IMR-90 (cell line): ENCODE results near the gene GPR152. TPM values are rescaled to one million over a fixed set of nuclear protein-coding genes. Genes with fewer than 3 reads are reported as not detected.

Experiments used
- ATAC-seq: fragments of 200-7000 bp; cut with Tn5 transposase; 2 replicates; pipeline ENCODE4 v1.9.1; 2020; ENCODE audit warnings: low read depth, mild to moderate bottlenecking, moderate library complexity
- BruUV-seq: library from RNA; stranded (reverse); fragments of 400-500 nt; replicated peaks from 2 replicates; lab custom pipeline; 2021; lab: Mats Ljungman, UMichigan
- CTCF ChIA-PET: fragments of 300-600 bp; formaldehyde crosslinking; extraction: SDS; loops from one replicate; lab custom pipeline; 2021; ENCODE audit warnings: antibody characterized with exemption; lab: Yijun Ruan, JAX
- POLR2A ChIA-PET: fragments of 300-600 bp; sonication (Branson Sonifier 250); formaldehyde crosslinking; loops from one replicate; lab custom pipeline; 2022; ENCODE audit warnings: antibody characterized with exemption; ENCODE audit not compliant: unreplicated experiment; lab: Charles Lee
- DNase-seq: peaks from one replicate; pipeline ENCODE4 v3.0.0; 2013
- H2AFZ ChIP-seq: replicated peaks from 2 replicates; pipeline ENCODE3; 2013; ENCODE audit warnings: low read length, mild to moderate bottlenecking; ENCODE audit not compliant: poor library complexity
- H2AK5ac ChIP-seq: 2 replicates; pipeline ENCODE4 v1.6.1; 2013; ENCODE audit warnings: low read depth, low read length, inconsistent platforms
- H2AK9ac ChIP-seq: replicated peaks from 2 replicates; pipeline ENCODE3; 2013; ENCODE audit warnings: mild to moderate bottlenecking, low read depth, low read length, moderate library complexity; ENCODE audit not compliant: poor library complexity
- H2BK120ac ChIP-seq: 2 replicates; pipeline ENCODE4 v1.6.1; 2013; ENCODE audit warnings: low read depth, low read length, inconsistent platforms
- H2BK15ac ChIP-seq: 3 replicates; pipeline ENCODE4 v1.6.1; 2013; ENCODE audit warnings: low read depth, low read length, inconsistent platforms
- H2BK20ac ChIP-seq: 2 replicates; pipeline ENCODE4 v1.6.1; 2013; ENCODE audit warnings: low read depth, mild to moderate bottlenecking, inconsistent platforms, low read length, moderate library complexity
- H2BK5ac ChIP-seq: 2 replicates; pipeline ENCODE4 v1.6.1; 2013; ENCODE audit warnings: mild to moderate bottlenecking, low read depth, low read length, inconsistent platforms; ENCODE audit not compliant: poor library complexity, severe bottlenecking
- H3K14ac ChIP-seq: replicated peaks from 2 replicates; pipeline ENCODE4 v1.6.1; 2013; ENCODE audit warnings: low read depth, low read length, inconsistent platforms
- H3K18ac ChIP-seq: 2 replicates; pipeline ENCODE4 v1.6.1; 2013; ENCODE audit warnings: low read depth, low read length, control low read depth
- H3K23ac ChIP-seq: 2 replicates; pipeline ENCODE4 v1.6.1; 2013; ENCODE audit warnings: low read depth, low read length, inconsistent platforms
- H3K27ac ChIP-seq: 2 replicates; pipeline ENCODE4 v1.5.1; 2013; ENCODE audit warnings: mild to moderate bottlenecking, control low read depth, low read length; ENCODE audit not compliant: insufficient read depth
- H3K27me3 ChIP-seq: 2 replicates; pipeline ENCODE4 v1.6.1; 2013; ENCODE audit warnings: low read length; ENCODE audit not compliant: control insufficient read depth, insufficient read depth
- H3K36me3 ChIP-seq: 2 replicates; pipeline ENCODE4 v1.6.1; 2013; ENCODE audit warnings: low read length, mixed read lengths; ENCODE audit not compliant: control insufficient read depth, insufficient read depth
- H3K4ac ChIP-seq: 2 replicates; pipeline ENCODE4 v1.6.1; 2013; ENCODE audit warnings: low read depth, low read length, inconsistent platforms
- H3K4me1 ChIP-seq: 2 replicates; pipeline ENCODE4 v1.6.1; 2013; ENCODE audit warnings: low read length, mixed read lengths; ENCODE audit not compliant: control insufficient read depth, insufficient read depth
- H3K4me2 ChIP-seq: 2 replicates; pipeline ENCODE4 v1.6.1; 2013; ENCODE audit warnings: low read depth, mild to moderate bottlenecking, control low read depth, low read length, moderate library complexity
- H3K4me3 ChIP-seq: 2 replicates; pipeline ENCODE4 v1.5.1; 2013; ENCODE audit warnings: low read depth, mild to moderate bottlenecking, control low read depth, low read length, moderate library complexity; ENCODE audit not compliant: insufficient read depth
- H3K56ac ChIP-seq: 2 replicates; pipeline ENCODE4 v1.6.1; 2013; ENCODE audit warnings: low read length, inconsistent platforms; ENCODE audit not compliant: insufficient read depth; ENCODE audit errors: extremely low read depth
- H3K79me1 ChIP-seq, 2 experiments: 2 replicates each; pipeline ENCODE4 v1.6.1; 2013; ENCODE audit warnings: low read length in 2 of 2, inconsistent platforms in 1 of 2, low read depth in 1 of 2
- H3K9ac ChIP-seq: 2 replicates; pipeline ENCODE4 v1.6.1; 2013; ENCODE audit warnings: low read depth, low read length, control low read depth
- H3K9me1 ChIP-seq: 2 replicates; pipeline ENCODE4 v1.6.1; 2013; ENCODE audit warnings: low read length, inconsistent platforms; ENCODE audit not compliant: insufficient read depth
- H3K9me3 ChIP-seq: 2 replicates; pipeline ENCODE4 v1.6.1; 2013; ENCODE audit warnings: low read length; ENCODE audit not compliant: control insufficient read depth, insufficient read depth
- H4K20me1 ChIP-seq: 2 replicates; pipeline ENCODE4 v1.6.1; 2013; ENCODE audit warnings: low read length, inconsistent platforms; ENCODE audit not compliant: insufficient read depth
- H4K5ac ChIP-seq: 2 replicates; pipeline ENCODE4 v1.6.1; 2013; ENCODE audit warnings: mild to moderate bottlenecking, low read depth, low read length, control low read depth
- H4K8ac ChIP-seq, 2 experiments: 2 replicates each; pipeline ENCODE4 v1.6.1; 2013; ENCODE audit warnings: low read depth in 2 of 2, low read length in 2 of 2, control low read depth in 1 of 2, inconsistent platforms in 1 of 2
- H4K91ac ChIP-seq: 2 replicates; pipeline ENCODE4 v1.6.1; 2013; ENCODE audit warnings: low read depth, low read length, inconsistent platforms; ENCODE audit not compliant: insufficient read depth
- BHLHE40 ChIP-seq: fragments of 150-350 bp; IDR thresholded peaks from 2 replicates; pipeline ENCODE4 v1.6.1; 2016; ENCODE audit warnings: mild to moderate bottlenecking, low read depth, low read length
- CEBPB ChIP-seq: IDR thresholded peaks from 2 replicates; pipeline ENCODE4 v1.6.1; 2012; ENCODE audit warnings: low read depth, low read length, improper control_type of control experiment
- FOS ChIP-seq: fragments of 150-350 bp; IDR thresholded peaks from 2 replicates; pipeline ENCODE4 v1.6.1; 2016; ENCODE audit warnings: low read depth, low read length
- MAFK ChIP-seq: IDR thresholded peaks from 2 replicates; pipeline ENCODE4 v1.6.1; 2012; ENCODE audit warnings: low read depth, low read length, improper control_type of control experiment
- MAZ ChIP-seq: IDR thresholded peaks from 2 replicates; pipeline ENCODE4 v1.6.1; 2012; ENCODE audit warnings: low read depth, mild to moderate bottlenecking, low read length, improper control_type of control experiment, moderate library complexity, borderline replicate concordance
- MXI1 ChIP-seq: IDR thresholded peaks from 2 replicates; pipeline ENCODE4 v1.6.1; 2012; ENCODE audit warnings: low read depth, mild to moderate bottlenecking, low read length, moderate library complexity, borderline replicate concordance
- NFE2L2 ChIP-seq: fragments of 150-350 bp; IDR thresholded peaks from 2 replicates; pipeline ENCODE4 v1.6.1; 2016; ENCODE audit warnings: low read depth, mild to moderate bottlenecking, low read length
- POLR2A ChIP-seq: IDR thresholded peaks from 2 replicates; pipeline ENCODE4 v1.6.1; 2012; ENCODE audit warnings: mild to moderate bottlenecking, low read depth, low read length
- RAD21 ChIP-seq: IDR thresholded peaks from 2 replicates; pipeline ENCODE4 v1.6.1; 2012; ENCODE audit warnings: low read length, improper control_type of control experiment
- RFX5 ChIP-seq: IDR thresholded peaks from 2 replicates; pipeline ENCODE4 v1.8.0; 2012; ENCODE audit warnings: low read depth, mild to moderate bottlenecking, low read length, moderate library complexity
- WGBS, 2 experiments: methylation state at CpG; one replicate each; pipeline versions ENCODE4 v1.1.5 to v1.1.7; 2013; ENCODE audit warnings: missing lambda C conversion rate in 2 of 2; ENCODE audit not compliant: insufficient read length in 1 of 2; ENCODE audit errors: extremely low coverage in 2 of 2; 5-methylcytosine and 5-hydroxymethylcytosine counted together
- dilution Hi-C: fragments of 300-500 bp; cut with HindIII; formaldehyde crosslinking; loops from one replicate; pipeline ENCODE4 v1.14.3; 2018; ENCODE audit warnings: low sequenced_read_pairs; ENCODE audit not compliant: unreplicated experiment
- in situ Hi-C: fragments of 300-500 bp; cut with MboI; formaldehyde crosslinking; loops from 3 replicates; pipeline ENCODE4 v1.14.3; 2019; ENCODE audit warnings: low sequenced_read_pairs, inconsistent platforms, mixed read lengths
- intact Hi-C: fragments of 100-400 bp; cut with micrococcal nuclease; formaldehyde crosslinking; loops from 2 replicates; pipeline ENCODE4 v1.10.0; 2022
- polyA plus RNA-seq, 3 experiments: library from polyadenylated mRNA; depleted of rRNA; stranded (reverse); fragments of >200 nt; gene quantifications; 2 replicates each; pipeline ENCODE4 v1.2.3, GENCODE V29; 2012; ENCODE audit warnings: low replicate concordance in 1 of 3
- total RNA-seq: library from RNA; depleted of rRNA; stranded (reverse); fragments of >200 nt; gene quantifications from 2 replicates; pipeline ENCODE4 v1.2.3, GENCODE V29; 2012
- TF ChIP-seq, protein P1 (sequence below): fragments of 150-350 bp; IDR thresholded peaks from 2 replicates; pipeline ENCODE4 v1.6.1; 2017; ENCODE audit warnings: mild to moderate bottlenecking, antibody characterized with exemption, low read length, low read depth
- TF ChIP-seq, protein P2 (sequence below): fragments of 150-350 bp; IDR thresholded peaks from 2 replicates; pipeline ENCODE4 v1.6.1; 2016; ENCODE audit warnings: low read depth, mild to moderate bottlenecking, low read length, moderate library complexity, borderline replicate concordance

GPR152 gene
- total and polyA plus RNA-seq, 2 of the 4 experiments (the other 2 are of a cell fraction), result not detected

DNA sequence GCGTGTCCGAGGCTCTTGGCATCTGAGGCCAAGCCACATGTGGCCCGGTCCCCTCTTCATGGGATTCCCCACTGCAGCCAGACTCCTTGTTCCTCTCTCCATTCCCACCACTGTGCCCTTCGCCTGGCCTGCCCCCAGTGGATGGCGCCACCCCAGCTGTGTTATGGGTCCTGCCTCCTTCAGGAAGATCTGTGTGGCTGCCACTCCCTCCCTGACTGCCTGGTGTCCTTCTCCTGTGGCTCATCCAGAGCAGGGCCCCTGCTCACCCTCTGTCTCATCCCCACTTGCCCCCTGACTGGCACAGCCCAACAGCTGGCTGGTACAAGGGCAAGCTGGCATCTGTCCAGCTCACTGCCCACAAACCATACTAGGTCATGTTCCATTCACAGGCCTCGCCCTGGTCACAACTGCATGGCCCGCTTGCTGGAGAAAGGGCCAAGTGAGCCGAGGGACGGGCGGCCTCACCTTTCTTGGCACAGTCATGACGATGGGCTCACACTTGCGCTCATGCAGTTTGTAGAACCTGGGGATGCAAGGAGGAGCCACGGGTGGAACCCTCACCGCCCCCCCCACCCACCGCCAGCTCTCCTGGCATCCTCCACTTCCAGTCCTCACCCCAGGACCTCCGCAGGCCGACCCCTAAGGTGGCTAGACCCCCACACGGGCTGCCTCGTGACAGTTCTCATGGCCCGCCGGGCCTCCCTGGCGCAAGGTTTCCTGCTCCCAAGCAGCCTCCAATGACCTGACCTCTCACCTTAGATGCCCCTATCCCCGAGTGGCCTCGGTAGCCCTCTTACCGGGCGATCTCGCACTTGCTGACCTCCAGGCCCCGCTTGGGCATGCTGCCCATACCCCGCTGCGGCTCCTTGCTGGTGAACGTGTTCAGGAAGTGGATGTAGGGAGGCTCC is 13.0 kb downstream of the GPR152 start (continued):
- TF ChIP-seq, protein P1, sequence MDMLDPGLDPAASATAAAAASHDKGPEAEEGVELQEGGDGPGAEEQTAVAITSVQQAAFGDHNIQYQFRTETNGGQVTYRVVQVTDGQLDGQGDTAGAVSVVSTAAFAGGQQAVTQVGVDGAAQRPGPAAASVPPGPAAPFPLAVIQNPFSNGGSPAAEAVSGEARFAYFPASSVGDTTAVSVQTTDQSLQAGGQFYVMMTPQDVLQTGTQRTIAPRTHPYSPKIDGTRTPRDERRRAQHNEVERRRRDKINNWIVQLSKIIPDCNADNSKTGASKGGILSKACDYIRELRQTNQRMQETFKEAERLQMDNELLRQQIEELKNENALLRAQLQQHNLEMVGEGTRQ, result no peak

DNA sequence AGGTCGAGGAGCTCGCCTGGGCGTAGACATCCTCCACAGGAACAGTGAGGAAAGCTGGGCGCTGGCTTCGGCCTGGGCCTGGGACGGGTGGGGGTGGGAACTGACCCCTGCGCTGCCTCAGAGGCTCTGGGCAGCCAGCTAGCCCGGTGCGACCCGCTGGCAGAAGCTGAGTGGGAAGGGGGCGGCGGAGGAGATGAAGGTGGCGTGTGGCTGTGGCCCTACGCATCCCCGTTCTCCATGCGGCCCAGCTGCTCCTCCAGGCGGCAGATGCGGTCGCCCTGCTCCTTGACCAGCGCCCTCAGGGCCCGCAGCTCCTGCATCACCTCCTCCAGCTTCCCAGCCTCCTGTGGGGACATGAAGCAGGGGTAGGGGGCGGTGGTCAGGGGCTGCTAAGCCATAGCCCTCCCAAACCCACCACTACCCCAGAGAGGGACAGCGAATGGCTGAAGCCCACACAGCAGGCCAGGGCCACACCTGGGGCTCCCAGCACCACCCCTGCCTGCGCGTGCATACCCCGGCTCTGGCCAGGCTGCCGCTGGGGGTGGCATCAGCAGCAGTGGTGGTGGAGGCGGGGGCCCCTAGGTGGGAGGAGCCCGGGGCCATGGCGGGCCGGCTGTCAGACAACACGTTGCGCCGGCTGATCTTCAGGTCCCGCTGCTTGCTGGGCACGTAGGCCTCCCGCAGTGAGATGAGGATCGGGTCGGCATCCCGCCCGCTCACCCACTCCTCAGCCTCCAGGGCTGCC is 14.2 kb downstream of the GPR152 start:
- ChIA-PET CTCF (no interaction called here), POLR2A (interaction anchor here (0.5 kb wide), 1 partner anchor 31 kb away, joined by 12 read pairs; no protein-coding TSS in a partner anchor)
- Histone ChIP-seq H3K4ac (no peak overlapping the region), H2AK5ac (no peak overlapping the region), H2AK9ac (no peak overlapping the region), H3K27me3 (no peaks in the 10 kb centered on the region), H4K5ac (no peak overlapping the region), H3K4me2 (no peak overlapping the region), H3K23ac (no peak overlapping the region), H3K4me3 (no peak overlapping the region), H3K14ac (no peak overlapping the region), H3K36me3 (peaks cover 55% of the 10 kb centered on the region), H4K91ac (no peak overlapping the region), H3K9ac (no peak overlapping the region), H2BK15ac (no peak overlapping the region), H3K9me1 (peaks cover 8% of the 10 kb centered on the region; the same call in 1 of the 2 replicates), H2BK5ac (no peak overlapping the region), H2AFZ (no peak overlapping the region), H3K27ac (no peak overlapping the region), H4K20me1 (peaks cover 8% of the 10 kb centered on the region), H2BK20ac (no peak overlapping the region), H3K9me3 (no peaks in the 10 kb centered on the region), H2BK120ac (no peak overlapping the region), H3K79me1 (peaks cover 8 to 26% of the 10 kb centered on the region in 2 experiments), H3K4me1 (peaks cover 2% of the 10 kb centered on the region; the same call in 1 of the 2 replicates), H3K56ac (no peak overlapping the region), H3K18ac (no peak overlapping the region), H4K8ac (no peak overlapping the region)
- intact Hi-C loops, result no loop called here
- dilution Hi-C loops, result no loop called here
- no TSS peak for BruUV-seq
- in situ Hi-C loops, result no loop called here
- DNase-seq (no peak), ATAC-seq (no peak)
- WGBS, 2 experiments, result 88% methylated on average over 8 of the region's 41 CpGs; no CpG with 5 or more reads in 1 of the 2 experiments
- TF ChIP-seq, protein P2, sequence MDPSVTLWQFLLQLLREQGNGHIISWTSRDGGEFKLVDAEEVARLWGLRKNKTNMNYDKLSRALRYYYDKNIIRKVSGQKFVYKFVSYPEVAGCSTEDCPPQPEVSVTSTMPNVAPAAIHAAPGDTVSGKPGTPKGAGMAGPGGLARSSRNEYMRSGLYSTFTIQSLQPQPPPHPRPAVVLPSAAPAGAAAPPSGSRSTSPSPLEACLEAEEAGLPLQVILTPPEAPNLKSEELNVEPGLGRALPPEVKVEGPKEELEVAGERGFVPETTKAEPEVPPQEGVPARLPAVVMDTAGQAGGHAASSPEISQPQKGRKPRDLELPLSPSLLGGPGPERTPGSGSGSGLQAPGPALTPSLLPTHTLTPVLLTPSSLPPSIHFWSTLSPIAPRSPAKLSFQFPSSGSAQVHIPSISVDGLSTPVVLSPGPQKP, result no peak
- TF ChIP-seq NFE2L2, result no peak
- no peak for TF ChIP-seq MAFK
- TF ChIP-seq BHLHE40, result no peak
- TF ChIP-seq RAD21, result no peak
- TF ChIP-seq, protein P1, result no peak
- TF ChIP-seq MAZ, result no peak
- no peak for TF ChIP-seq MXI1
- no peak for TF ChIP-seq RFX5
- no peak for TF ChIP-seq POLR2A
- no peak for TF ChIP-seq CEBPB
- no peak for TF ChIP-seq FOS
